GM18858 (cell line): ENCODE results near the gene KCNMB2.

Experiments used
- ATAC-seq: cut with Tn5 transposase; IDR thresholded peaks from one replicate; pipeline ENCODE4 v1.9.1; 2021; ENCODE audit not compliant: unreplicated experiment

KCNMB2 gene

DNA sequence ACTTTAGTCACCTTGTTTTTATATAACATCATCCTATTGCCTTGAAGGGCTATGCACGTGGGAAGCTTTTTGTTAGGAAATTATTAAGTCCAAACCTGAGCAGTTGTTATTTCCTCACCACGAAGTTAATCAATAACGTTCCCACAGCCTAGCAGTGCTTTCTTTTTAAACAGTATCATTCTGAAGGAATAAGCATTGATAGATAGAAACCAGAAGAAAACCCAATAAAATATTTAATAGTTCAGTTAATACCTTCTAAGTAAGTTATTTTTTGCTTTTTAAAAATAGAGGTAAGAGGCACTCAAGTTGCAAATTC is 149.3 kb downstream of the KCNMB2 start:
- ATAC-seq = no peak

DNA sequence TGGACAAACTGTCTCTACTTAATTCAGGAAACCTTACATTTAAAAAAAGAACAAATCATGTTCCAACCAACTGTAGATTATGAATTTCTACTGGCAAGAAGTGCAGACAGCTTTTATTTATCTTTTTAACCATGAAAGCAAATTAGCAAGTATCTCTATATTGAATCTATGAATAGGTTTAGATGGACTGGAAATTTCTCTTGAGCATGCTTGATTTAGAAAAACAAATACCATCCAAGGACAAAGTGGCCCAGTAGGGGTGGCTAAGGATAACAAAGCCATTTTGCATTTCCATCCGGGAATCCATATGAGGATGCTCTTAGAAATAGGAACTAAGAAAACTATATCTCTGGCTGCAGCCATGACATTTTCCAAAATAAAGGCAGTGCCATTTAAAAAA is 150.6 kb downstream of the KCNMB2 start:
- no peak for ATAC-seq

DNA sequence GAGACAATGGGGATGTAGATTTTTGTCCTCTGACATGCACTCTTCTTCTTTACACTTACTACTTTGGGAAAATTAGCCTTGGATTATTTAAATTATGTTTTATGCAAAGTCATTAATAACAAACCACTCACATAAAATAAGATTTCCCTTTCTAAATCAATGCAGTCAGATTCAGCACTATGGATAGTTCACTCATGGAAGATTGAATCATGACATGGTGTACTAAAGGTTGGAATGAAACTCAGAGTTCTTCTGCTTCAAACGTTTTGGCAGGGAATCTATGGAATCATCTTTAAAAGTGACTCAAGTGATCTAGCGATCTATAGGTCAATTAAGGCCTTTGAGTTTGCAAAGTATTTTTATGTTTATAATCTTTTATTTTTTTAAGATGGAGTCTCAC is 154.3 kb downstream of the KCNMB2 start:
- no peak for ATAC-seq

DNA sequence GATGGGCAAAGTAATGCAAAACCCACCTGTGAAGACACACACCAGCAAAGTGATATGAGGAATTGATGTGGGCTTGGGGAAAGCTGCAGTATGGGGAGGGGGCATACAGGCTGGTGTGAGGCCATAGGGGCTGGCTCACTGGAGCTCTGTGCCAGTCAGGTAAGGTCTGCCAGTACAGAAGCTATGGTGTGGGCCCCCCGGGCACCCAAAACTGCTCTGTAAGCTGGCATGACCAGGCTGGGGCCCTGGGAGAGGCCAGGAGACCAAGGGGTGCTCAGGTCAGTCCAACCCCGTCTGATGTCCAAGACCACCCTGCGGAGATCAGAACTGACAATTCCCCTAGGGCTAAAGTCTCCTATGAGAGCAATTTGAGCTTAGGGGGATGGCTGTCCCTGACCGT is 163.1 kb downstream of the KCNMB2 start:
- no peak for ATAC-seq

DNA sequence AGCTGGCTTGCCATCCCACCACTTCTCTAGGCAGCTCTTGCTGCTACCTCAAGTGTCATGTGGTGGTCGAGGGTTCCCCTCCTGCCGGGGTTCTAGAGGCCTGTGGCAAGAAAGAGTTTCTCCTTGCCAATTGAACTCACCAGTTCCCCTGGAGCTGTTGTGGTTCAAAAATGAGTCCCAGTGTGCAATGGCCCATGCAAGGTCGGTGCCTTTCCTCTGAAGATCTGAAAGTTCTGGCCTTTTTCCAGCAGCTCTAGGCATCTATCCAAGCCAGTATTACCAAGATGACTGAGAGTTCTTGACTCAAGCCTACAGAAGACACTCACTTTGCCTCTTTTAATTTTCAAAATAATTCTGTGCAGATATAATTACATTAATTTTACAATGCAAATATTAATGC is 163.6 kb downstream of the KCNMB2 start:
- peak; percentile 65 for ATAC-seq

DNA sequence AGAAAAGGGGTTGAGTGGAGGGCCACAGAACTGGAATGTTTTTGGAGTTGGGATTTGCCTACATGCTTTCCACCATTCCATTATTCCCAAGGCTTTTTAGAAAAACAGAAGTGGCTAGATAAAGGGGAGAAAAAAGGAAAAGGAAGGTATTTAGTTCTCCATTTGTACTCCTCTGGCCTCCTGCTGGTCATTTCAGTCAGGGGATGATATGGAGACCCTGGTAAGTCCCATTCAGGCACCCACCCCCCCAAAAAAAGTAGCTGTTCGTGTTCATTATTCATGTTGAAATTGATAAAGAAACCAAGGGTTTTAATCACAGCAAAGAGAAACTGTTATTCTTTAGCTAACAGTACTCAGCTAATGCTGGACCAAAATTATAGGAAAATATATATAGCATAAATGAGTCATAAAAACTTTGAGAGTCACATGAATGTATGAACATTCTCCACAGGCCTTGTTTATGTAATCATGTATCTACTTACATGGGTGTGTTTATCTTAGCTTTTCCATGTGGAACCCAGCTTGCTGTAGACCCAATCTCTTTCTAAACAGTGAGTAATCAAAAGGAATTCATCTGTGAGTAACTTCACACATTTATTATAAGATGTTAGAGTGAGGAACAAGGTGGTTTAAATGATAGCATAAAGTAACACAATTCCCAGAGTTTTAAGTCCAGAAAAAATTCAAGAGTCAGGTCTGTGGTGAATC is 167.2 kb downstream of the KCNMB2 start:
- ATAC-seq = no peak

DNA sequence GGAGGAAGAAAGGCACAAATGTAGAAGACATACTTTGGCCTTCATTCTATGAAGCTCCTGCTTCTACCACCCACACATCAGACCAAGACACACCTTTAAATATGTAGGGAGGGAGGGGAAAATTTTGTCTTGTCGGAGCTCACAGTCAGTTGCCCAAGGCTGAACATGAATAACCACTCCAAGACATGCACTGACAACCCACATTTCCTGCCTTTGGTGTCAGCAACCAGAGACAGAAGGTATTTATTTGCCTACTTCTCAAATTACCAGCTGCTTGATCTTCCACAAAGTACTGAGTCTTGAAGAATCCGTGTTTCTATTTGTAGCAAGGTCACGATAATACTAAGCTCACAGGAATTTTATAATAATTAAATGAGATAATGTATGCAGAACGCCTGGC is 169.7 kb downstream of the KCNMB2 start:
- no peak for ATAC-seq

DNA sequence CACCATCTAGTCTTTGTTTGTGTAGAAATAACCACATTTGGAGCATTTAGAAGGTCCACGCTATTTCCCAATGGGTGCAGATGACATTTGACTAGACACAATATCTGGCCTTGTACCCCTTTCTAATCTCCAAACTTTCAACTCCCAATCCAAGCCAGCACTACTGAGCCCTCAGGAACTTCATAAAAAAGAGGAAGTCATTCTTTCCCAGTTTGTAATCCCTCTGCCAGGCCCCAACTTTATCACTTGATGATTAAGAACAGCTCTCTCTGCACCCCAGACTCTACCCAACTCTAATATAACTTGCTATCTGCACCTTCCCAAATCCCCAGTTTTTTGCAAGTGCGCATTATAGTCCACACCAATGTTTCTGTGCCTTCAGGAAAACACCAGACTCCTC is 170.2 kb downstream of the KCNMB2 start:
- ATAC-seq = no peak

DNA sequence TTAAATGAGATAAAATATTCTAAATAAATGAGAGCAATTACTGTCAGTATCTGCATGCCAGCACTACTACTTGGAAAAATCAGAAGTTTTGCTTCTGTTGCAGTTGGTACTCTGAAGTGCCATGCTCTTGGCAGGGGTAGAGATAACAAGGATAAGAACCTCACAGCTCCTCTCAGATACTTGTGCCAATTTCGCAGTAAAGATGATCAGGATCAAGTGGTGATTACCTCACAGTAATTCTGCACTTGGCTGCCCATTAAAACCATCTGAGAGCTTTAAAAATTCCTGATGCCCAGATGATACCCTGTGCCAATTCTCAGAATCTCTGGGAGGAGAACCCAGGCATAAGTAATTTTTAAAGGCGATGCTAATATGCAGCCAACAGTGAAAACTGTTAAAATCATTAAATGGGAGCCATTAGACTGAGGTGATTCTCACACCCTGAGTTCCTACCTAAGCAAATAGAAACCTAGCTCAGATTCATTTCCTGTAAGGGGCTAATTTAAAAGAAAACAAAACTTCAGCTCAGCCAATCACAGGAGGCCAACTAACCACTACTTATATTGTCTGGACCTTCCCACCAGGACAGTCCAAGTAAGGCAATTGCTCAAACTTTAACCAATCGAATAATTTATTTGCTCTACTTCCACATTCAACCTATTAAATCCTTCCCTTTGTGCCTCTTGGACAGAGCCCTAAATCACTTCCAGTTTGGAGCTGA is 171.2 kb downstream of the KCNMB2 start:
- no peak for ATAC-seq

DNA sequence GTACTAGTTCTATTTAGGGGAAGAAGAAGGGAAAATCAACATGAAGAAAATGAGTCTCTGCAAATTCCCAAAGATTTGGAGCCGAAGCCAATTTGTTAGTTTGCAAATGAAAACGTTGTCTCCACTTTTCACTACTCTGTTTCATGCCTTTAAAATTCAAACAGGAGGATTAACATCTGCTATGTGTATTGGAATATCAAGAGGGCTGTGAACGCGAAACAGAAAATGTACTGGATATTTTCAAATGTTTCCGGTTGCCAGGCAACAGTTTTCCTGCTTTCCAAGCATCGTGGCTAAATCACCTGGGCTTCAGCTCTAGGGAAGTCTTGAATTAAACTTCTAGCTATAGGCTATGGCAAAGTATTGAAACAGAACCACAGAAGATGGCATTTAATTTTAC is 172.8 kb downstream of the KCNMB2 start:
- ATAC-seq = no peak

DNA sequence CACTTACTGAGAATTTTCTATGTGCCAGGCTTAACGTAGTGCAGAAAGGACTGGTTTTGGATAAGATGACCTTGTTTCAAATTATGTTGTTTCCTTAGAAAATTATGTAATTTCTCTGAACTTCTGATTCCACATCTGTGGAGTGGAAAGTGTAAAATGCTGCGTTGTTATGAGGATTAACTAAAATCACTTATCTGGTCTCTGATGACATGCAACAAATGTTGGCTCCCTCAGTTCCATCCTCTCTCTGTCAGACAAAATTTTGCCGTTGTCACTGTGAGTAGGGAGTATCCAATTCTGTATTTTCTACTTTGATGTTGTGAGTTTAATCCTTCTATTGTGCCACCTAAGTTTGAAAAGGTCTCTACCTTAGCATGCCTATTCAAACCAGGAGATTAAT is 175.5 kb downstream of the KCNMB2 start:
- ATAC-seq = no peak

DNA sequence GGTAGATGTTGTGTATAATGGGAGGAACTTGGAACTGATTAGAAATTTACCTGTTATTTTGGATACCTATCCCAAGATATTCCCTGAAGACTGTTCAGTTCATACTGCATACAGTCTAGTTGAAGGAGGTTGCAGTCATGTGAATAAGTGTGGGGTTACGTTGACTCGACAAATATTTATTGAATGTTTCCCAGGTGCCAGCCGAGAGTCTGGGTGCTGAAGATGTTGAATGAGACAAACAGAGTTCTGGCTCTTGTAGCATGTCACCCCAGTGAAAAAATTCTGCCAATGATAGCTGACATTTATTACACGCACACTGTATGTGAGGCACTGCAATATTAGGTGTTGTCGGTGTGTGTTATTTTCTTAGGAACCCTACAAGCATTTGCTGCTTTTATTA is 176.0 kb downstream of the KCNMB2 start:
- ATAC-seq = no peak

DNA sequence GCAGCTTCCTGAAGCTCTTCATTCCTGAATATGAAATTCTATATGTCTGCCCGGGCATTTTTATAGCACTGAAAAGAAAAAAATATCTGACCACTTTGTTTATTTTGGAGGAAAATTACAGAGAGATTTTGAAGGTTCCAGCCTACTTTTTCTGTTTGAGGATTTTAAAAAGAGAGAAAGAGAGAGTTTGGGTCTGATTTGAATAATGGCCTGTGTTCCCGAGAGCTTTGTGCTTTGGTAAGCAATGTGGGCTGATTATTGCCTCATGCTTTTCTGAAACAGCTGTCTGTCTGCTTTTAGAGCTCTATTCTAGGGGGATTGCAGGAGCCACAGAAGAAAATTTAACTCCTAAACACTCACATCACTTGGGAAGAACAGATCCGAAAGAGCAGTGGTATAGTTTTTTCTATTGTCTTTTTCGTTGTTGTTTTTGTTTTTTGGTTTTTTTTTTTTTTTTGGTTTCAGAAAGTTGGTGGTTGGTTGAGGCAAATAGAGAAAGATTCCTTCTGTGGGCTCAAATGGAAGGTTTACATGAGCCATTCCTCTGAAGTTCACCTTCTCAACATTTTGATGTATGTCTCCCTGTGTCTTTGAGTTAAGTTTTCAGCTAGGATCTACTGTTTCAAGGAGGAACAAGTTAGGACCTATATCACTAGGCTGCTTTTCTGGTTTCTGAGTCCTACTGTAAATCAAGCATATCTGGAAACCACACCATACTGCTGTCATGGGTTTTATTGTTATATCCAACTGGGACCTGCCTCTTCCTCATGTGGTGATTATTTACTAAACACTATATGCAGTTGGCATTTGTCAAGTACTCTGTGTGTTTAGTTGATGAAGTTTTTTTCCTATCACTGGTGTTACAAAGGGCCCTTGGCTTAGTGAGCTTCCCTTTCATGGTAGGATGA is 178.9 kb downstream of the KCNMB2 start:
- ATAC-seq = no peak

DNA sequence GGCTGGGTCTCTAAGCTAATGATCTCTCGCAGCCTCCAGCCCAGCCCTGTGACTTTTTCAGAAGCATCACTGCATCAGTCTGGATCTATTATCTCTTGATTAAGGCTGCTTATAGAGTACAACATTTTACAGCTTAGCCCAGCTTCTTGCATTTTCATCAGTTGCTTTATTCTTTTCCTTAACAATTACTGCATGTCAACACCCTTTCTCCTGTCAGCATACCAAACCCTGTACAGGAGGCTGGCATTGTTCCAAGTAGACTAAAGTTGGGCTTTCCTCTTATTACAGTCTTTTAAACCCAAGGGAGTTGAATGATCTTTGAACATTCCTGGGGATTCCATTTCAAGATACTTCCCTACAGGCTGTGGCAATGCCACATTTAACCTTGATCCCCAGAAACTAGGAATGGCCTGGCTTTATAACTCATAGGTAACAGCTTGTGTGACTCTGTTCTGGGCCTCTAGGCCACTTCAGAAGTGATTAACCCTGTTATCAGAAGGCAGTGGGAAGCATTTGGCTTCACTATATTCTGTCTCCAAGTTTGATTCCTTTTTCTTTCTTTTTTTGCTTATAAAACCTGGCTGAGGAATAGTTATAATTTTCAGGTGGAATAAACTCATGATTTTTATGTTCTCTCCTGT is 182.9 kb downstream of the KCNMB2 start:
- ATAC-seq = no peak

DNA sequence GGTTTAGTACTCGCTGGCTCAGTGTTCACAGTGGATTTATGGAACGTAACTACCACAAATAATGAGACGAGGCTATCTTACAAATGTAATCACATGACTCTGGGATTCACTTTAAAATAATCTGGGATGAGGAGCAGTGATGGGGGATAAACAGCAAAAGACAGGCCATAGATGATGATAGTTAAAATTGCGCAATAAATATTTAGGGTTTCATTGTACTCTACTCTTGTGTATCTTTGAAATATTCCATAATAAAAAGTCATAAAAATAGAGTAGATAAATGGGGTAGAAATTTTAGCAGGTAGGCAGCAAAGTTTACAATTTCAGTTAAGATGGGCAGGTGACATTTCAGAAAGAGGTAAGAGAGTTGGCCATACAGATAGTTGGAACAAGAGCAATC is 196.6 kb downstream of the KCNMB2 start:
- no peak for ATAC-seq

DNA sequence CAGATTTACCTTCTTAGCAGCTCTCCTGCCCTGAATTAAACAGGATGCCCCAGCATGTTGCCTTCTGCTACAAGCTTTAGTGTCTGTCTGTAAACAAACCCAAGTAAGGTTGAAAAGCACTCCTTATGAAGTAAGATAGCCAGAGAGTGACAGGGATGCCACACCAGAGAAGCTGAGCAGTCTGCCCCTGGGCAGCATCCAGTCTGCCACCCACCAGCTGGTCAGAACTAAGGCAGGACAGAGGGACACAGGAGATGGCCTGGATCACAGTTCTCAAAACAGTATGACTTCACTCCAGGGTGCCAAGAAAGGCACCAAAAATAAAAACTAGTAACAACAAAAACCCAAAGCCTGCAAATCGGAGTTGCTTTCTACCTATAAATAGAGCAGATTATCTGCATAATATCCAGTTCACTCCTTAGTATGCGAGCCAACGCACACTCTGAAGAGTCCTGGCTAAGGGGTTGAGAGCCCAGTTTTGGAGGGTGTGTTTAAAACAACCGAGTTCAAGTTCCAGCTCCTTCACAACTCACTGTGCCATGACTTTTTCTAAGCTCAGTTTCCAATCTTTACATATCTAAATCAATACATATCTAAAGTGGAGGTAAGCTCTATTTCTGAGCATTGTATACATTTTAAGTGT is 198.9 kb downstream of the KCNMB2 start:
- ATAC-seq = no peak

DNA sequence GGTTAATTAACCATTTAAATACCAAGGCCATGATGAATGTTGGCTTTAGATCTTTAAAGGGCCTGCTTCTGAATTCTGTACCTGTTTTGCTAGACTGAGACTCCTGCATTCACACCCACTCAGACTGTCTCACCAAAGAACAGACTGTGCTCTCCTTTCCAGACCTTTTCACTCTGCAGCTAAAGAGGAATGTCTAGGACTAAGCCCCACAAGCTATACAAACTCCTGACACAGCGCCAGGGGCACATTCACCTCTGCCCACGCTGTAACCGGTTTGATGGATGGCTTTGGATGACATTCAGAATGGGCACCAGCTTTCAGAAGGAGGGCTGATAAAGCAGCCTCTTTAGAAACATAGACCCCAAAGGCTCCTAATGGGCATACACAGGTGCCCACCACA is 200.1 kb downstream of the KCNMB2 start:
- no peak for ATAC-seq

DNA sequence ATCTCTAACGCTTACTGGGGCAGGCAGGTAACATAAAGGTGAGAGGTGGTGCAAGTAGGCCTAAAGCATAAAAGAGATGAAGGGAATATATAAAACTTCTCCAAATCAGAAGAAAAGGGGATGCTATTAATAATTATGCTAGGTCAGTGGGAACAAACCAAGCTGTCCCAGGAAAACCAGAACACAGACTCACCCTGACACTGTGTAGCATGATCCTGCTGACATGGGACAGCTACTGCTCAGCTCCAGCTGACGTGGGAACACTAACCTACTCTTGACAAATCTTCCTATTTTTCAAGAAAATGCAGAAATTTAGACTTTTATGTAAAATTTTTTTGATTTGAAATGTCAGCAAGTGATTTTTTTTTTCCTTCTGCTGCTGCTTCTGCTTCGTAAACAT is 203.5 kb downstream of the KCNMB2 start:
- no peak for ATAC-seq

DNA sequence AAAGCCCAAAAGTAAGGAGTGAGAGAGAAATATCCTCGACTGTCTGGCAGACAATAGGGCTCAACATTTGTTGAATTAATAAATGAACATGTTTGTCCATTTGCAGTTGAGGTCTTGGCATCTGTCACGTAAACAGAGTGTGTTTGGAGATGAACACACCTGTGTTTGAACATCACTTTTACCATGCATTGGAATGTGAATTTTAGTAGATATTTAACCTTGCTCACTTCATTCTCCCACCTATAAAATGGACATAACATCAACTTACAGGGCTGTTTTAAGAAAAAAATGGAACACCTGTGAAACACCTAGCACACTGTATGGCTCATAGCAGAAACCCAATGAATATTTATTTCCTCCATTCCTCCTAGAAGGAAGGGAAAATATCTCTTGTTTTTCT is 204.8 kb downstream of the KCNMB2 start:
- ATAC-seq = no peak

DNA sequence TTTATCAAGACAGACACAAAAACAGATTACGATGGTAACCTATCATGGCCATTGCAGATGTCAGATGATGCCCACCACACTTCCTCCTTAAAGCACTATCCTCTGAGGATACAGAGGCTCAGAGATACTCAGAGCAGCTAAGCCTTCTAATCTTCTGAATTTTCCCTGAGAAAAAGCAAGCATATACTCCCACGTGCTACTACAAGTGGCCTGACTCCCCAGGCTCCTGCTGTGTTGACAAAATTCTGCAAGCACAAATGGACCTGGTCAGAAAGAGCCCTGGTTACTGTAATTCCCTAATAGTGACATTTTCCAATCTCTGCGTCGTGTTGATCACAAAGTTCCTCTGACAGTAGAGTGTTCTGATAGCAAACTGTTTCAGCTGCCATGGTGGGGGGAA is 207.1 kb downstream of the KCNMB2 start:
- no peak for ATAC-seq
